Stimulated activated CD8-positive, alpha-beta memory T cell treated with anti-CD3 and anti-CD28 coated beads, Interleukin-15, amount 100 ng/mL, for 1 hour (primary cell): ENCODE results near the gene NEK8.
"Not testable (repeated sequence)": the region's sequence is repeated elsewhere in the genome, so short reads cannot be mapped to it uniquely, and the experiment has no call there.

Source experiments
- DNase-seq: peaks from one replicate; pipeline ENCODE4 v3.0.0-alpha.2; 2020; ENCODE audit warnings: low read depth

NEK8 gene

GRCh38 chr17:28710861-28711722, 17.5 kb upstream of the NEK8 start:
- peak; percentile 83 for DNase-seq

GRCh38 chr17:28711723-28712031, 16.9 kb upstream of the NEK8 start, which contains the start of gene PROCA1:
PROCA1 (minus strand) TSS chr17:28711888; CDS start chr17:28711660, 228 bp downstream.
- no peak for DNase-seq

- DNase-seq, result peak; percentile 27
Measured at GRCh38 chr17:28712032-28712704, 16.4 kb upstream of the NEK8 start.

GRCh38 chr17:28712705-28713415, 15.7 kb upstream of the NEK8 start:
- DNase-seq, result no peak

- DNase-seq, result no peak
Measured at GRCh38 chr17:28714281-28714680, 14.3 kb upstream of the NEK8 start.

- no peak for DNase-seq
Measured at GRCh38 chr17:28715217-28715616, 13.4 kb upstream of the NEK8 start.

GRCh38 chr17:28716740-28717577, 11.6 kb upstream of the NEK8 start:
- DNase-seq, result no peak

- DNase-seq, result no peak
Measured at GRCh38 chr17:28717578-28718332, 10.8 kb upstream of the NEK8 start, which contains the start of gene RAB34. RAB34 (minus strand) TSS chr17:28717868; CDS start chr17:28717266, 602 bp downstream.

GRCh38 chr17:28718333-28719020, 10.1 kb upstream of the NEK8 start:
- DNase-seq, result no peak

GRCh38 chr17:28719021-28719433, 9.6 kb upstream of the NEK8 start:
- DNase-seq, result no peak

- DNase-seq, result no peak
Measured at GRCh38 chr17:28720247-28720996, 8.2 kb upstream of the NEK8 start.

GRCh38 chr17:28720997-28721329, 7.6 kb upstream of the NEK8 start:
- not testable (repeated sequence) for DNase-seq

- DNase-seq, result no peak
Measured at GRCh38 chr17:28722417-28723158, 6.0 kb upstream of the NEK8 start.

- DNase-seq, result no peak
Measured at GRCh38 chr17:28723159-28723835, 5.3 kb upstream of the NEK8 start.

- DNase-seq, result not testable (repeated sequence)
Measured at GRCh38 chr17:28723836-28724499, 4.6 kb upstream of the NEK8 start.

GRCh38 chr17:28724500-28725165, 4.0 kb upstream of the NEK8 start:
- no peak for DNase-seq

- no peak for DNase-seq
Measured at GRCh38 chr17:28725166-28725659, 3.4 kb upstream of the NEK8 start.
